ENCODE results near the gene ITGA4. TPM values are rescaled to one million over a fixed set of nuclear protein-coding genes. Genes with fewer than 3 reads are reported as not detected.

The ITGA4 gene
- total and polyA plus RNA-seq, 9 of the 15 experiments (the other 6 are each of a cell fraction or from before 2014, with no cell fraction given): 0.06 to 0.81 (median 0.27) TPM

- no peaks in the 10 kb centered on the region for H3K79me2 ChIP-seq (ENCODE audit: control insufficient read depth, insufficient read depth, low read length)
Observed at GRCh38 chr2:181467966-181468707, 11.0 kb downstream of the ITGA4 start.

More at GRCh38 chr2:181467966-181468707, 11.0 kb downstream of the ITGA4 start:
- no peak for DNase-seq (ENCODE audit: extremely low read depth in 1 of 4, low spot score in 3 of 4)
- ChIA-PET CTCF (ENCODE audit: low intra/inter-chr PET ratio) (no interaction called here), POLR2A (no interaction called here)
- BruUV-seq (replicated peaks): no TSS peak
- no peaks in the 10 kb centered on the region for H3K9me1 ChIP-seq (ENCODE audit: control insufficient read depth, insufficient read depth, low read length)
- H3K36me3 ChIP-seq (ENCODE audit: control insufficient read depth, insufficient read depth, low read length): no peaks in the 10 kb centered on the region
- H3K9me3 ChIP-seq (replicated peaks; ENCODE audit: control insufficient read depth, insufficient read depth, low read depth, low read length): no peaks in the 10 kb centered on the region
- no peaks in the 10 kb centered on the region for H4K20me1 ChIP-seq (replicated peaks; ENCODE audit: control insufficient read depth, insufficient read depth, low read length)
- in situ Hi-C loops (cut with MboI): no loop called here
- H2AFZ ChIP-seq (ENCODE audit: low read depth, low read length): no peak overlapping the region
- TF ChIP-seq KAT8 (IDR thresholded peaks at IDR 0.05; ENCODE audit: low read depth): no peak
- TF ChIP-seq ZNF639 (CRISPR knock-in tag; conservative IDR thresholded peaks at IDR 0.05 in 1 of 2, IDR thresholded peaks at IDR 0.05 in 1 of 2): no peak
- no peak for TF ChIP-seq NFE2L1 (tag; IDR thresholded peaks at IDR 0.05; ENCODE audit: borderline replicate concordance, low read depth)
- TF ChIP-seq NFYB (IDR thresholded peaks at IDR 0.05; ENCODE audit: extremely low read depth, insufficient read length): no peak
- no peak for TF ChIP-seq RHOXF2B (CRISPR knock-in tag; conservative IDR thresholded peaks at IDR 0.05)
- TF ChIP-seq CGGBP1 (CRISPR knock-in tag; IDR thresholded peaks at IDR 0.05): no peak
- TF ChIP-seq NR3C1 (CRISPR knock-in tag; IDR thresholded peaks at IDR 0.05): no peak
- H3K9ac ChIP-seq (ENCODE audit: insufficient read depth in 1 of 2, low read depth in 2 of 2, low read length in 2 of 2): no peak overlapping the region
- no peaks in the 10 kb centered on the region for H3K4me1 ChIP-seq (replicated peaks in 1 of 2; ENCODE audit: control insufficient read depth in 2 of 2, insufficient read depth in 2 of 2, low read length in 2 of 2)
- no peak overlapping the region for H3K4me3 ChIP-seq
- FAIRE-seq: no peak
- H3K4me2 ChIP-seq (ENCODE audit: insufficient read depth, low read length): no peak overlapping the region
- intact Hi-C loops (cut with micrococcal nuclease): loop anchor here (2.0 to 10.0 kb wide), 3 partner anchors 247 to 391 kb away; no protein-coding TSS in a partner anchor
- H3K27ac ChIP-seq (ENCODE audit: extremely low read depth, low read depth, low read length): no peak overlapping the region
- WGBS (ENCODE audit: insufficient coverage, low coverage, missing lambda C conversion rate): 0% methylated on average over 3 of the region's 3 CpGs
- H3K27me3 ChIP-seq (ENCODE audit: control insufficient read depth in 2 of 2, insufficient read depth in 2 of 2, low read length in 2 of 2): no peaks in the 10 kb centered on the region
- no peak for ATAC-seq

Data from K562 (cell line).